ENCODE data around the gene ATRIP.

ATRIP gene

DNA sequence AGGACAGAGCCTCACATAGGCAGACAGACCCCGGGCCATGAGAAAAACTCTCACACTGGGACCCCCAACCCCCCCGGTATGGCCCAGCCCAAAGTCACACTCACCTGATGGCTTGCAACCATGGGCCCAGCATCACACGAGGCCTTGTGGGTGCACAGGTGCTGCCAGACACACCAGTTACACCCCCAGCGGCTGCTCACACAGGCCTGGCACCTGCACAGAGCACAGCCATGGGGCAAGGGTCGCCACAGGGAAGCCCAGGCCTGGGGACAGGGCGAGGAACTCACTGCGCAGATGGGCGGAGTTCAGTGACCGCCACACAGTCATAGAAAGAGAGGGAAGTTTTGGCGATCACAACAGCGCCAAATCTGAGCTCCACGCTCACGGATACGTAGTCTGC is 26.0 kb upstream of the ATRIP start:
- no peak overlapping the region for H3K4me2 ChIP-seq (ENCODE audit: low read length)
- H2BK12ac ChIP-seq (ENCODE audit: low read length) = no peak overlapping the region
- peaks cover 2% of the 10 kb centered on the region for H3K9me3 ChIP-seq (ENCODE audit: insufficient read depth, low read depth, low read length)
- H3K79me2 ChIP-seq (ENCODE audit: control insufficient read depth, insufficient read depth, low read length, poor library complexity) = peaks cover 7% of the 10 kb centered on the region
- WGBS (ENCODE audit: extremely low coverage, insufficient coverage, insufficient read length) = no CpG with 5 or more reads among the region's 14 CpGs
- no peak overlapping the region for H3K9ac ChIP-seq (ENCODE audit: low read length)
- no peak overlapping the region for H2AFZ ChIP-seq (ENCODE audit: insufficient read depth, low read length, poor library complexity)
- no peak overlapping the region for H3K27ac ChIP-seq (ENCODE audit: low read depth, low read length)
- no peak overlapping the region for H3K4me3 ChIP-seq (ENCODE audit: low read depth, low read length)
- H3K14ac ChIP-seq (ENCODE audit: low read length) = no peak overlapping the region
- H2BK120ac ChIP-seq (ENCODE audit: insufficient read depth, low read length, poor library complexity) = no peak overlapping the region
- no peaks in the 10 kb centered on the region for H3K79me1 ChIP-seq (ENCODE audit: low read length)
- H3K36me3 ChIP-seq (ENCODE audit: control insufficient read depth in 1 of 2, insufficient read depth in 2 of 2, low read length in 2 of 2) = peaks cover 80 to 88% of the 10 kb centered on the region in 2 experiments
- no peak overlapping the region for H4K12ac ChIP-seq (ENCODE audit: low read depth, low read length)
- H4K8ac ChIP-seq (ENCODE audit: low read depth, low read length) = no peak overlapping the region
- H3K4me1 ChIP-seq (ENCODE audit: control insufficient read depth in 1 of 2, insufficient read depth in 2 of 2, low read length in 2 of 2) = peaks cover 5 to 9% of the 10 kb centered on the region in 2 experiments
- H3K18ac ChIP-seq (ENCODE audit: low read length) = no peak overlapping the region
- DNase-seq = no peak
- no peak overlapping the region for H2BK5ac ChIP-seq (ENCODE audit: low read depth, low read length, poor library complexity)
- no peak overlapping the region for H3K4ac ChIP-seq (ENCODE audit: low read depth, low read length)
- H3K23ac ChIP-seq (ENCODE audit: low read length) = no peak overlapping the region
- no peak overlapping the region for H2AK5ac ChIP-seq (ENCODE audit: low read length)
- H4K91ac ChIP-seq (ENCODE audit: low read depth, low read length) = no peak overlapping the region
- no peaks in the 10 kb centered on the region for H3K27me3 ChIP-seq (ENCODE audit: insufficient read depth, low read length)

DNA sequence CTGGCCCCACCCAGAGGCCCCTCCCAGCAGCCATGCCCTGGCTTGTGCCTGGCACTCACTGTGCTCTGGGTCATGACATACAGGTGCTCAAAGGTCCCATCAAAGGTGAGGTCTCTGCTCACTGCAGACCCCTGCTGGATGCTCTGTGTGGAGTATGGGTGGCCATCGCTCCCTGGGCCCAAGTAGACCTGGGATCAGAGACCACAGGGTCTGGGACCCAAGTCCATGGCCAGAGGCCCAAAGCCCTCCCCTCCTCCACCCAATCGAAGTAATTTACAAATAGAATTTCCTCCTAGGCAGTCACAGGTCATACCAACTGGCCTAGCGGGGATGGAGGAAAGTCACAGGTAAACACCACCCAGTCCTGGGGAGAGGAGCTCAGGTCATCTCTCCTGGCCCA is 24.3 kb upstream of the ATRIP start:
- H3K79me1 ChIP-seq (ENCODE audit: low read length) = no peaks in the 10 kb centered on the region
- H4K12ac ChIP-seq (ENCODE audit: low read depth, low read length) = no peak overlapping the region
- H3K23ac ChIP-seq (ENCODE audit: low read length) = no peak overlapping the region
- no peak overlapping the region for H2AFZ ChIP-seq (ENCODE audit: insufficient read depth, low read length, poor library complexity)
- H3K14ac ChIP-seq (ENCODE audit: low read length) = no peak overlapping the region
- no peaks in the 10 kb centered on the region for H3K27me3 ChIP-seq (ENCODE audit: insufficient read depth, low read length)
- H2BK120ac ChIP-seq (ENCODE audit: insufficient read depth, low read length, poor library complexity) = no peak overlapping the region
- no CpG with 5 or more reads among the region's 3 CpGs for WGBS (ENCODE audit: extremely low coverage, insufficient coverage, insufficient read length)
- no peak overlapping the region for H2AK5ac ChIP-seq (ENCODE audit: low read length)
- H3K9me3 ChIP-seq (ENCODE audit: insufficient read depth, low read depth, low read length) = peaks cover 2% of the 10 kb centered on the region
- no peak overlapping the region for H4K91ac ChIP-seq (ENCODE audit: low read depth, low read length)
- no peak overlapping the region for H3K4ac ChIP-seq (ENCODE audit: low read depth, low read length)
- H4K8ac ChIP-seq (ENCODE audit: low read depth, low read length) = no peak overlapping the region
- H3K9ac ChIP-seq (ENCODE audit: low read length) = no peak overlapping the region
- no peak overlapping the region for H2BK5ac ChIP-seq (ENCODE audit: low read depth, low read length, poor library complexity)
- no peak for DNase-seq
- no peak overlapping the region for H3K4me2 ChIP-seq (ENCODE audit: low read length)
- peaks cover 8% of the 10 kb centered on the region for H3K79me2 ChIP-seq (ENCODE audit: control insufficient read depth, insufficient read depth, low read length, poor library complexity)
- H2BK12ac ChIP-seq (ENCODE audit: low read length) = no peak overlapping the region
- no peak overlapping the region for H3K27ac ChIP-seq (ENCODE audit: low read depth, low read length)
- peaks cover 13 to 15% of the 10 kb centered on the region in 2 experiments for H3K4me1 ChIP-seq (ENCODE audit: control insufficient read depth in 1 of 2, insufficient read depth in 2 of 2, low read length in 2 of 2)
- no peak overlapping the region for H3K18ac ChIP-seq (ENCODE audit: low read length)
- H3K4me3 ChIP-seq (ENCODE audit: low read depth, low read length) = no peak overlapping the region
- peaks cover 67 to 75% of the 10 kb centered on the region in 2 experiments for H3K36me3 ChIP-seq (ENCODE audit: control insufficient read depth in 1 of 2, insufficient read depth in 2 of 2, low read length in 2 of 2)

DNA sequence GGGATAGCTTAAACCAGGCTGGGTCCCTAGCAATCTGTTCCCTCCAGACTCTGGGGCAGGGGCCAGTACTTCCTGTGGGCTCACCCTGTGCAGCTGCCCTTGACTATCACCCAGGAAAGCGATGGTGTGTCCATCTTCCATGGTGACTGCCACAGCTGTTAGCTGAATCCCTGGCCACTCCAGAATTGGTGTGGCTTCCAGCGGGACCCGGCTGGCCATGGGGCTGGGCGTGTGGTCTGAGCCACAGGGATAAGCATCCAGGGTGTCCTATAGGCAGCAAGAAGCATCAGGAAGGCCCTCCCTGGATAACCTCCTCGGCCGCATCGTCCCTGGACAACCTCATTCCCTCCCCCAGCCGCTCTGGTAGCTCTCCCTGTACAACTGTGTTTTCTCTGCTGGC is 23.9 kb upstream of the ATRIP start:
- no peak overlapping the region for H2BK120ac ChIP-seq (ENCODE audit: insufficient read depth, low read length, poor library complexity)
- no peak overlapping the region for H3K27ac ChIP-seq (ENCODE audit: low read depth, low read length)
- H4K91ac ChIP-seq (ENCODE audit: low read depth, low read length) = no peak overlapping the region
- no peak overlapping the region for H2BK12ac ChIP-seq (ENCODE audit: low read length)
- no peak overlapping the region for H2AK5ac ChIP-seq (ENCODE audit: low read length)
- H3K9me3 ChIP-seq (ENCODE audit: insufficient read depth, low read depth, low read length) = peaks cover 2% of the 10 kb centered on the region
- no peak for DNase-seq
- H3K9ac ChIP-seq (ENCODE audit: low read length) = no peak overlapping the region
- H2BK5ac ChIP-seq (ENCODE audit: low read depth, low read length, poor library complexity) = no peak overlapping the region
- peaks cover 12% of the 10 kb centered on the region for H3K79me2 ChIP-seq (ENCODE audit: control insufficient read depth, insufficient read depth, low read length, poor library complexity)
- no peak overlapping the region for H4K12ac ChIP-seq (ENCODE audit: low read depth, low read length)
- no peak overlapping the region for H3K4ac ChIP-seq (ENCODE audit: low read depth, low read length)
- no peak overlapping the region for H3K18ac ChIP-seq (ENCODE audit: low read length)
- no CpG with 5 or more reads among the region's 8 CpGs for WGBS (ENCODE audit: extremely low coverage, insufficient coverage, insufficient read length)
- H3K4me1 ChIP-seq (ENCODE audit: control insufficient read depth in 1 of 2, insufficient read depth in 2 of 2, low read length in 2 of 2) = peaks cover 16 to 18% of the 10 kb centered on the region in 2 experiments
- H3K23ac ChIP-seq (ENCODE audit: low read length) = no peak overlapping the region
- no peak overlapping the region for H3K4me2 ChIP-seq (ENCODE audit: low read length)
- peaks cover 63 to 71% of the 10 kb centered on the region in 2 experiments for H3K36me3 ChIP-seq (ENCODE audit: control insufficient read depth in 1 of 2, insufficient read depth in 2 of 2, low read length in 2 of 2)
- no peak overlapping the region for H3K14ac ChIP-seq (ENCODE audit: low read length)
- H4K8ac ChIP-seq (ENCODE audit: low read depth, low read length) = no peak overlapping the region
- no peak overlapping the region for H2AFZ ChIP-seq (ENCODE audit: insufficient read depth, low read length, poor library complexity)
- no peaks in the 10 kb centered on the region for H3K79me1 ChIP-seq (ENCODE audit: low read length)
- no peaks in the 10 kb centered on the region for H3K27me3 ChIP-seq (ENCODE audit: insufficient read depth, low read length)
- no peak overlapping the region for H3K4me3 ChIP-seq (ENCODE audit: low read depth, low read length)

DNA sequence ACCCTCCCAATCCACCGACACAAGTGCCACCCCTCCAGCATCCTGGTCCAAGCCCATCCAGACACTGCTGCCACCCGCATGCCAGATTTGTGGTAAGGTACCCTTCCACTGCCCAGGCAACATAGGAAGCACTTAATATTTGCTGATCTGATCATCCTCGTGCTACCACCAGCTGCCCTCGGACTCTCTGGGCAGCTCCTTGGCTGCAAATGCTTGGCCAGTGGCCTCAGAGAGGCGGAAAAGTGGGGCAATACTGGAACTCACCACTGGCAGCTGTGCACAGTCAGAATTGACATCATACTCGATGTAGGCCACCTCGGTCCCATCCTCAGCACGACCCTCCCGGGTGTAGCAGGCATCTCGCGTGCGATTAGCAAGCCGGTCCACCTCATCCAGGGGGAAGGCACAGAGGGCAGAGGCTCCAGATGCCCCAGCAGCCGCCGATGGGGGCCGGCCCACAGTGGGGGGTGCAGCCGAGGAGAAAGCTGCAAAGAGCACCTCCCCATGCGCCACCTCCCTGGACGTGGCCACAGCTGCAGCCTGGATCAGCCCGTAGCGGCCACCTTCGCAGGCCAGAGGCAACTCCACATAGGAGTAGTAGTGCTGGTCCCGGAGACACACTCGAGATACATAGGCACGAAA is 23.2 kb upstream of the ATRIP start:
- Histone ChIP-seq H2AK5ac (ENCODE audit: low read length) (no peak overlapping the region), H3K27ac (ENCODE audit: low read depth, low read length) (no peak overlapping the region), H4K8ac (ENCODE audit: low read depth, low read length) (no peak overlapping the region), H3K79me1 (ENCODE audit: low read length) (no peaks in the 10 kb centered on the region), H4K12ac (ENCODE audit: low read depth, low read length) (no peak overlapping the region), H3K18ac (ENCODE audit: low read length) (peak overlapping the region; percentile 9), H3K36me3 (ENCODE audit: control insufficient read depth in 1 of 2, insufficient read depth in 2 of 2, low read length in 2 of 2) (peaks cover 57 to 64% of the 10 kb centered on the region in 2 experiments), H3K4me1 (ENCODE audit: control insufficient read depth in 1 of 2, insufficient read depth in 2 of 2, low read length in 2 of 2) (peaks cover 23 to 25% of the 10 kb centered on the region in 2 experiments), H3K4me3 (ENCODE audit: low read depth, low read length) (no peak overlapping the region), H3K9me3 (ENCODE audit: insufficient read depth, low read depth, low read length) (peaks cover 2% of the 10 kb centered on the region), H2BK12ac (ENCODE audit: low read length) (no peak overlapping the region), H3K79me2 (ENCODE audit: control insufficient read depth, insufficient read depth, low read length, poor library complexity) (peaks cover 18% of the 10 kb centered on the region), H3K27me3 (ENCODE audit: insufficient read depth, low read length) (no peaks in the 10 kb centered on the region), H3K23ac (ENCODE audit: low read length) (no peak overlapping the region), H3K14ac (ENCODE audit: low read length) (no peak overlapping the region), H2AFZ (ENCODE audit: insufficient read depth, low read length, poor library complexity) (no peak overlapping the region), H4K91ac (ENCODE audit: low read depth, low read length) (no peak overlapping the region), H3K9ac (ENCODE audit: low read length) (no peak overlapping the region), H3K4me2 (ENCODE audit: low read length) (no peak overlapping the region), H3K4ac (ENCODE audit: low read depth, low read length) (no peak overlapping the region), H2BK5ac (ENCODE audit: low read depth, low read length, poor library complexity) (no peak overlapping the region), H2BK120ac (ENCODE audit: insufficient read depth, low read length, poor library complexity) (no peak overlapping the region)
- no peak for DNase-seq
- WGBS (ENCODE audit: extremely low coverage, insufficient coverage, insufficient read length) = no CpG with 5 or more reads among the region's 25 CpGs

Data from trophoblast cell (in vitro differentiated cells and primary cell).